RCC 7860 (cell line): ENCODE measurements around the gene CDKL1.
A peak's percentile ranks its signal among the peaks of the same experiment; 100 is the strongest.
"Not testable (repeated sequence)": the region's sequence is repeated elsewhere in the genome, so short reads cannot be mapped to it uniquely, and the experiment has no call there.

Source experiments
- DNase-seq: peaks from one replicate; pipeline ENCODE4 v3.0.0-alpha.2; 2015; ENCODE audit warnings: low spot score
- FAIRE-seq: peaks from 2 replicates; lab custom pipeline; 2012; peaks lifted over from hg19 to GRCh38; lab: Jason Lieb, UNC

CDKL1 gene

DNA sequence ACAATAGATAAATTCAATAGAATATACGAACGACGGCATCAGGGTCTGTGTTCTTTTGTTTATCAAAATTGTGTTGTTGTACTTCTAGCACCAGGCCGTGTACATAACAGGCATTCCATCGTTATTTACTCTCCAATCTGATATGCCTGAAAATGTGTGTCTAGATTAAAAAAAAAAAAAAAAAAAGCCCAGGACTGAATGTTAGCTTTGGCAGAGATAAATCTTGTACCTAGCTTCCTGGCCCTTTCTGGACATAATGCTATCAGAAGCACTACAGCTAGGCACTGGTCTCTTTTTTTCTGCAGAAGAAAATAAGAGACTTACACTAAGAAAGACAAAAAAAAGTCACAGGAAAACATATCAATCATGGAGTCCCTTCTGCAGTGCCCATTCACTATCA, 37.0 kb downstream of the CDKL1 start:
- no peak for DNase-seq
- no peak for FAIRE-seq

DNA sequence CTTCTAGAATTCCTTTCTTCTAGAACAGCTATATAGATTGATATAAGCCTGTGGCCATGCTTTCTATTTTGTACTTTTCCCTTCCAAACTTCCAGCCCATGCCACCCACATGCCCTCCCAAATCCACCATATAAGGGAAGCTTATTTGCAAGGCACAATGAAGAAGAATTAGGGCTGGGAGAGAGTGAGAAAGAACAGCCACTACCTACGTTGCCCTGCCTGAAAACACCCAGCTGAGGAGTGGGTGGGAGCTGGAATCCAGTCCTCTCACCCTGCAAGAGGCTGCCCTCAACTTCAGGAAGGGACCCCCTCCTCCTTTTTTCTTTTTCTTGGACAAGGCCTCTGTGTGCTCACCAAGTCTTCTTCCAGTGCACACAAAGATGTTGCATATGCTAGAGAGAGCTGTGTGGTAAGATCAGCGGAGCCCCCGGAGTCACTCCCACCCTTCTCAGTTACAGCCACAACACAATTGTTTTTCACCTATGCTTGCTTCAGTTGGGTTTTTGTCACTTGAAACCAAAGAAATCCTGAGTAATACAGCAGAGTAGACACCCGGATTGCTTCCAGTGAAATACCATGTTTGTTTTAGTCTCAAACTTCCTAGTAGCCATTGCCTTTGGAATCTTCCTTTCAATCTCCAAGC, 38.8 kb downstream of the CDKL1 start:
- FAIRE-seq = no peak
- DNase-seq = no peak

GRCh38 chr14:50357124-50357523, 39.6 kb downstream of the CDKL1 start:
- no peak for DNase-seq
- no peak for FAIRE-seq

GRCh38 chr14:50356283-50356682, 40.4 kb downstream of the CDKL1 start:
- FAIRE-seq, DNase-seq: not testable (repeated sequence)

- FAIRE-seq = no peak
- no peak for DNase-seq
Observed at GRCh38 chr14:50355692-50356091, 41.0 kb downstream of the CDKL1 start.

DNA sequence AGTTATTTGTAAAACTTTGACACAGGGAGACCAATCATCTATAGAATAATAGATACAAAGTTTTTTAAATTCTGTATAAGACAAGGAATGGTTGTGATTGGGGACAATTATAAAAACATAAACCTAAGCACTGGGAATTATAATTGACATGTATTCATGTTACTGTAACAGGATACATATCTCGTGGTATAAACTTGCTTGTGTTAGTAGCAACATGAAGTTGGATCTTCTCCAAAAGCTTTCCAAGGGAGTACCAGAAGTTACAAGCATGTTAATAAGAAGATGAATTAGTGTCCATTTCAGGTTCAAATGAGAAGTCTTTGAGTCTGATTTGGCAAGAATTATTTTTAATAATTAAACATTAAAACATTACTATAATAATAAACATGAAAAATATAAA, 42.2 kb downstream of the CDKL1 start:
- no peak for FAIRE-seq
- no peak for DNase-seq

DNA sequence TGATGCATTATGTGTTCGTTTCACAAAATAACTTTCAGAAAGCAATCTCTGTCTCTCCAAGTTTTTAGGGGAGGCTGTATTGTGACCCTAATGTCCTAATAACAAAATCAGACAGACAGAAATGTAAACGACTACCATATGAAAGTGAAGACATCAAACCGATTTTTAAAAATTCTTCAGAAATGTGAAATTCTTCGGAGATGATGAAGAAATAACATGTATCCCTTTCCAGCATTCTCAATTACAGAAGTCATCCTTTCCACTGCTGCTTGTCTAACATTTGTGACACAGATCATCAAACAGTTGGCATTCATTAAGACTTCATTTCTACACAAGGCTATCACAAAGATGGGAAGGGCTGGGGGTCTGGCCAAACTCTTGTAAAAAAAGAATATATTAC, 43.6 kb downstream of the CDKL1 start:
- DNase-seq (no peak), FAIRE-seq (no peak)

- FAIRE-seq (no peak), DNase-seq (no peak)
Observed at GRCh38 chr14:50352584-50352983, 44.1 kb downstream of the CDKL1 start.

GRCh38 chr14:50350975-50351374, 45.7 kb downstream of the CDKL1 start:
- no peak for FAIRE-seq
- DNase-seq = peak; percentile 11

DNA sequence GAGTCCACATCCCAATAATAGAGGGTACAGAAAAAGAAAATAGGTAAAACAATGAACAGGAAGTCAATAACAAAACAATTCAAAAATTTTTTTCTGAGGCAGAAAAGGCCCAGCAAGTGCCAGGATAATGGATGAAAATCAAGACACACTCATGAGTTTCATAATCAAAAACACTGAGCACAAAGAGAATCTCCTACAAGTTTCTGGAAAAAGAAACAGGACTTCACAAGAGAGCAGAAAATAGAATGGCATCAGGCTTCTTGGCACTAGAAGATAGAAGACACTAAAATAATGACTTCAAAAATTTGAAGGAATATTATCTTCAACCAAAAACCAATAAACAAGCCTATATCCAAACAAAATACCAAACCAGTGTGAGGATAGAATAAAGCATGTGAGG, 47.7 kb downstream of the CDKL1 start:
- no peak for DNase-seq
- FAIRE-seq = no peak

- no peak for FAIRE-seq
- DNase-seq = peak; percentile 44
Observed at GRCh38 chr14:50347521-50347920, 49.2 kb downstream of the CDKL1 start.

GRCh38 chr14:50345846-50346422, 50.7 kb downstream of the CDKL1 start:
- FAIRE-seq (no peak), DNase-seq (no peak)

DNA sequence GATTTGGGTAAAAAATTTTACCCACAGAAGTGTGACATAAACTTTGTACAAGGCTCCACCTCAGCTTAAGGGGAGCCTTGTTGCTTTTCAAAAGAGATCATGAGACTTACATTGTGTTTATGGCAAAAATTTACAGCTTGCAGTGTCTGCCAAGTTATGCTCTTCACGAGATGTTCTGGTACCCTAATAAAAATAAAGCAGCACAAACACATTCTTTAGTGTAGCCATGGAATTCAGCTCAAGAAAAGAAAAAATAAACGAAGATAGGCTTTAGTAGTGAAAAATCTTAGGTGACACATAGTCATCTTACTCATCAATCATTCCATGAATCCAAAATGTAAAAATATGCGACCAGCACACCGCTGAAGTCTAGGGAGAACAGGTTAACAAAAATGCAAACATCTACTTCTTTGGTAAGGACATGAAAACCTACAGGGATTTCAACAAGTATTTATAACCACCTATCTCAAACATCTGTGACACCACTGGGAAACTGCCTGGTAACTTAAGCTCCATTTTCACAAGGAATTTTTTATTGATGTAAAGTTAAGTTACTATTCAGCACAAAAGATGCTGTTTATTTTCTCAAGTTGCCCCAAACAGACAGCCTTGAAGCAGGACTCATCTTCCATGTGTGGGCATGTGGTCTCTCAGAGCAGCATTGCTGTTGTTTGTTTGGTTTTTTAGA, 51.7 kb downstream of the CDKL1 start:
- DNase-seq (no peak), FAIRE-seq (no peak)

DNA sequence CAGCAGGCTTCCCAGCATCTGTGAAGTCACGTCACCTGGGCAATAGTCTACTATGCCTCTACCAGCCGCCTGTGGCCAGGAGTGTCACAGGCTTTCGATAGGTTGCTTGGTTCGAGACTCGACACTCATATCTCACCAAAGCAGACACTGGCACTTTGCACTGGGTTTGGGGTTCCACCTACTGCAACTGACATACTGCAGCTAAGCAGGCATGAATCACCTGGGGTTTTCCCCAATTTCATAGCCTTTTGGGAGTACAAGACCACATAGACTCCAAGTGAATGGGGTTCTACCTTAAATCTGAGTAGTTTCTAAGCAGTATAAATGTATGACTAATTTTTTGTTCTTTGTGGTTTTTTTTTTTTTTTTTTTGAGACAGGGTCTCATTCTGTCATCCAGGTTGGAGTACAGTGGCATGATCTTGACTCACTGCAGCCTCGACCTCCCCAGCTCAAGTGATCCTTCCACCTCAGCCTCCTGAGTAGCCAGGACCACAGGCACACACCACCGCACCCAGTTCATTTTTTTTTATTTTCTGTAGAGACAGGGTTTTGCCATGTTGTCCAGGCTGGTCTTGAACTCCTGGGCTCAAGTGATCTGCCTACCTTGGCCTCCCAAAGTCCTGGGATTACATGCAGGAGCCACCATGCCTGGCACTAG, 52.4 kb downstream of the CDKL1 start:
- DNase-seq (peak; percentile 66), FAIRE-seq (no peak)

DNA sequence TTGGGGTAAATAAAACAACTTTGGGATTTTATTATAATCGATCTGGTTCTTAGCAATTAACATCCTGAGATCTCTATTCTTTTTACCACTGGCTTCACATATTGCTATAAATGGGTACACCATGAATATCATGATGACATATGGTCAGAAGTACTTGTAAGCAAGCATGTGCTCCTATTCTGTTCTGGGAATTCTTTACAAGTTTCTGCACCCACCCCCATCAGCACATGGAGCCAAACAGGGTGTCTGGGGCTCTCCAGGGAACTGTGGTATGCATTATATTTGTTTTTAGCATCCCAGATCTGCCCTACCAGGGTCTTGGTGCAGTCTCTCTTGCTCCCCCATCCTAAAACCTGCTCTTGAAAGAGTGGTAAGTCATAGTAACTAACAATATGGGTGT, 53.2 kb downstream of the CDKL1 start:
- DNase-seq (no peak), FAIRE-seq (no peak)

GRCh38 chr14:50342221-50343078, 54.2 kb downstream of the CDKL1 start:
- peak; percentile 48 for DNase-seq

GRCh38 chr14:50340963-50341362, 55.7 kb downstream of the CDKL1 start:
- no peak for FAIRE-seq
- no peak for DNase-seq

More at GRCh38 chr14:50342221-50343078, 54.2 kb downstream of the CDKL1 start:
- FAIRE-seq = no peak

GRCh38 chr14:50340045-50340444, 56.6 kb downstream of the CDKL1 start:
- FAIRE-seq = no peak
- no peak for DNase-seq

DNA sequence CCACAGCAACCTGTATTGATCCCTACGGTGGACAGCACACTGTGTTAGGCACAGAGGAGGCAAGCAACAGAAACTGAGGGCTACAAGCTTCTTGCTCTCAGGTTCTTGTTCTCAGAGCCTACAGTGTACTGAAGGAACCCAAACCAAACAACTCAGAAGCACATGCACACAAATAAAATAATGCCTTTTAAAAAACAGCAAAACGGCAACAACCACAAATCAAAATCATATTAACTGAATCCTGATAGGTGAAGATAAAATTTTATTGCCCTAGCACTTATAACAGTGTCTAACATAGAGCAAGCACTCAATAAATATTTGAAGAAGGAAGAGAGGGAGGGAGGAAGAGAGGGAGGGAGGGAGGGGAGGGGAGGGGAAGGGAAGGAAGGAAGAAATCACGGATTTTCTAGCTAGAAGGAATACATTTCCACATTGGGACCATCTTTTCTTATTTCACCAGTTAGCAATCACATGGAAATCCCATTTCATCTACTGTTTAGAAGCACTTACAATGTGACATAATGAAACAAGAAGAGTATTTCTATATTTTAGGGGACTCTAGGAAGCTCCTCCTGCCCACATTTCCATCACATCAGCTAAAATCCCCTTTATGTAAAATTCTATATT, 57.4 kb downstream of the CDKL1 start:
- FAIRE-seq (no peak), DNase-seq (no peak)

DNA sequence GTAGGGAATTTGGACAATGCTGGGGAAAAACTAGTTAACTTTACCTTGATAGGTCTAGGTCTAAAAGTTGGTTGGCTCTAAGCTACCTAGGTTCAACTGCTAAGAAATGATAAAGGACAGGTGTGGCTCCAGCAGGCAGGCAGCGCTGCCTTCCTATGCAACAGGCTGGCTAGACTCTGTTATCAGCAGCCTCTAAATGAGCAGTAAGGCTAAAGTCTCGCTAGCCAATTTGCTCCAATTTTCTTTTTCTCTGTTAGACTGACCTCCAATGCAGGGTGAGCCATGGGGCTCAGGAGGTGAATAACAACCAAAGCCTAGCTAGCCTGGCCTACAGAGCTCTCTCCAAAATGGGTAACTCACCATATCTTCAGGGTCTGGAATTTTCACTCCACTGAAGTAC, 58.1 kb downstream of the CDKL1 start:
- no peak for FAIRE-seq
- no peak for DNase-seq
